HG03066 (cell line): ENCODE measurements around the gene UPB1.

Experiments used
- ATAC-seq: cut with Tn5 transposase; IDR thresholded peaks from one replicate; pipeline ENCODE4 v1.9.1; 2021; ENCODE audit warnings: low read depth; ENCODE audit not compliant: unreplicated experiment

Gene UPB1

DNA sequence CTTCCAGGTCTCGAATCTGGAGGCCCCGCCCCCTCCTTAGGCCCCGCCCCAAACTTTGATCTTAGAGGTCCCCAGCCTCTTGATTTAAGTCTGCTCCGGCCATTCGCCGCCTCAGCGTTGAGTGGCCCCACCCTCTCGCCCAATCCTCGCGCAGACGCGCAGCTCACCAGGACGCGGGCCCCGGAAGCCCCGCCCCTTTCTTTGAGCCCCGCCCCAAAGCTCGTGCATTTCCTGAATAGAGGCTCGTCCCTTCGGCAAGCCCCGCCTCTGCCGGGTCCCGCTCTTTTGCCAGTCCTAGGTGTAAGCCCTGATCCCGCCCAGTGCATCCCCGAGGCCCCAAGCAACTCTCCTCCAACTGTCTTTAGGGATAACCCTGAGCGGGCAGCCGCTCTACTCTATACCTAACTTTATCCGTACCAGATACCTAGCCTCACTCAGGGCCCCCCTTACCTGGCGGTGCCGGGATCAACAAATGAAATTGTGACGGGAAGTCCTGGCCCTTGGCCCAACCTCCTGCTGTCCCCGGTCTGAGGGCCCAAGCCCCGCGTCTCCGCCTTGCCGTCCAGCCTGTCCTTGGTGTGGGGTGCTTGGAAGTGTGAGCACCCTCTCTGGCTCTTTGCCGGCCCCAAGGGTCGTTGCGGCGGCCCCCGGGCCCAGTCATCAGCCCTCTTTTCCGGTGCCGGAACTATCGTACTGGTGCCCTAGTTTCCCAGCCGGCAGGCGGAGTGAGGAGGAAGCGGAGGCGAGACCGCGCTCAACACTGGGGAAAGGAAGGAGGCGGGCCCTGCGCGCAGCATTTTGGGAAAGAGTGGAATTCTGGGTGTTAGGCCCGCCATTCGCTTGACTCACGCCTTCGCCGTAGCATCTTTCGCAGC lies 60.3 kb downstream of the UPB1 start, which contains the start of gene SNRPD3:
Gene SNRPD3, plus strand, starts transcription at position 835 of the 875 bp plus-strand sequence. CDS start 1,676 bp downstream, outside the sequence.
- ATAC-seq, result peak; percentile 69

DNA sequence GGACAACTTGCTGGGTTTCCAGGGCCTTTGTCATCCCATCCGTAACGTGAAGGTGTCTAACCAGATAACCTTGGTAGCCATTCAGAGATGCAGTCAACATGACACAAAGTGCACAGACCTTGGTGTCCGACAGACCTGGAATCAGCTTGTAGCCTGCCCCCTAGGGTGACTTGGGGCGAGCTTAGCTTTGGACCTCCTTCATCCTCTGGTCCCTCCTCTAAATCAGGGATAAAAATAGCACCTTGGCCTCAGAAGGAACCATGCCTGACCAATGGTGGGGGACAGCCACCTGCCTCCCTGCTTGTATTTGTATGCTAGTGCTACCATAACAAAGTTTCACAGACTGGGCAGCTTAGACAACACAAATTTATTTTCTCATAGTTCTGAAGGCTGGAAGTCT lies 64.3 kb downstream of the UPB1 start:
- ATAC-seq, result no peak

DNA sequence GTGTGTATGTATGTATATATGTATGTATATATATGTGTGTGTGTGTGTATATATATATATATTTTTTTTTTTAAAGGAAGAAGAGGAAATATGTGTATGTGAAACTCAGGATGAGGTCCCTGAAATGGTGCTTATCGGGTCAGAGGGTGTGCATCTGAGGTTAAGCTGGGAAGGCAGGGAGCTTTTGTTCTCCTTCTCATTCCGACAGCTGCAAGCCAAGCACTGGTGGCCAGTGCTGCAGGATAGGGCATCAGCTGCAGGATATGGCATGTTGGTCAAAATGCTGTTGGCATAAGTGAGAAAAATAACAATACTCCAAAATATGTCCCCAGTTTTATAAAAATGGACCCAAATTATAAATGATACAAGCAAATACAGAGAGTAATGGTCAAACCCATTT lies 68.1 kb downstream of the UPB1 start:
- no peak for ATAC-seq

DNA sequence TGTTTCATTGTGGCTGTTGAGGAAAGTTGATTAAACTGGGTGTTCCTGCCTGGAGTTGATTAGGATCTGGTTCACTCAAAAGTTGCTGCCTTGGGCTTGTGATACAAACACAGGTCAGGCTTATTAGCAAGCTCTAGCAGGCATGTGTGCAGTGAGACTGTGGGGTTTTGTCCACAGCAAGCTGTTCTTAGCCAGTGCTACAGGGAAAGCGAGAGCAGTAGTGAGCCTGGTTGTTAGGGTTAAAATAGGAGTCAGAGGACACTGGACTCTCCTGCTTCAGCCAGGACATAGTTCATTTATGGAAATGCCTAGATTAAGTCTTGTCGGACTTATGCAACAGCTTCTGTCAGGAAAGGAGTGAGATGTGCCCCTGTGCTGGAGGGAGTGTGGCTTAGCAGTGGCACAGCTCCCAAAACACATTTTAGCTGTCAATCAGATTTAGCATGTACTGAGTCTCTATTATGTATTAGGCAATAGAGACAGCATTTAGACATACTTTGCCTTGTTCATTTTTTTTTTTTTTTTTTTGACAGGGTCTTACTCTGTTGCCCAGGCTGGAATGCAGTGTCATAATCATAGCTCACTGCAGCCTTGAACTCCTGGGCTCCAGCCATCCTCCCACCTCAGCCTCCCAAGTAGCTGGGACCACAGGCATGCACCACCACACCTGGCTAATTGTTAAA lies 69.4 kb downstream of the UPB1 start:
- ATAC-seq, result no peak

DNA sequence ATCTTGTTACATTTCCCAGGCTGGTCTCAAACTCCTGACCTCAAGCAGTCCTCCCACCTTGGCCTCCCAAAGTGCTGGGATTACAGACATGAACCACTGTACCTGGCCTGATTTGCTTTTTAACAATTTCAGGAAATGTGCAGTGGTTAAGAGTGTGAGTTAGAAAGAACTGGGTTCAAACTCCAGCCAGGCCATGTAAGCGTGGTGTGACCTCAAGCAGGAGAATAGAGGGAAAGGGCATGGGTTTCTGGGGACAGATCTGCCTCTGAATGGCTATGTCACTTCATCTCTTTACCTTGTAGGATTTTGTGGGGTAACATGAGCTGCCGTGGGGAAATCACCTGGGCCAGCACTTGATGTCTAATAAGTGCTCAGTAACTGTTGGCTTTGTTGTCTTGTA lies 69.9 kb downstream of the UPB1 start:
- ATAC-seq, result no peak

DNA sequence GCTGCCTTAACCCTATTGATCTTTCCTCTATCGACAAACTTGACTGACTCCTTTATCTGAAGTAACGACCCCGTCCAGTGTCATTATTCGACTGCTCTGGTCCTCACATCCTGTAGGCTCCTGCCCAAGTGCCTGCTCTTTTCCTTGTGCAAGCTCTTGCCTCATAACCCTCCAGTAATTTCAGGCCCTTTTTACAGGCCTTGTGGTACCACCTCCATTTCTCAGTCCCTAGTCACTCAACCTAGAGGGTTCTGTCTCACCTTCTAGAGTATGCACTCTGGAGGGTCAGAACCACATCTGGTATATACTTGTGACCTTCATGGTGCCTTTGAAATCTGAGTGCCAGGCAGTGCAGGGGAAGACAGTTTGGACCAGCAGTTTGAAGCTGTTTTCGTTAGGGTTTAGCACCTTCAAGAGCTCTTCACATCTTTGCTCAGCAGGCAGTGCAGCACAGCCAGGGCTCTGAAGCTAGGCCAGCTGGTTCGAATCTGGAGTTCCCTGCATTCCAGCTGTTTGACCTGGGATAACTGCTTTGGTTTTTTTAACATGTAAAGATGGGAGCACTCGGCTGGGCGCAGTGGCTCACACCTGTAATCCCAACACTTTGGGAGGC lies 71.9 kb downstream of the UPB1 start:
- no peak for ATAC-seq

DNA sequence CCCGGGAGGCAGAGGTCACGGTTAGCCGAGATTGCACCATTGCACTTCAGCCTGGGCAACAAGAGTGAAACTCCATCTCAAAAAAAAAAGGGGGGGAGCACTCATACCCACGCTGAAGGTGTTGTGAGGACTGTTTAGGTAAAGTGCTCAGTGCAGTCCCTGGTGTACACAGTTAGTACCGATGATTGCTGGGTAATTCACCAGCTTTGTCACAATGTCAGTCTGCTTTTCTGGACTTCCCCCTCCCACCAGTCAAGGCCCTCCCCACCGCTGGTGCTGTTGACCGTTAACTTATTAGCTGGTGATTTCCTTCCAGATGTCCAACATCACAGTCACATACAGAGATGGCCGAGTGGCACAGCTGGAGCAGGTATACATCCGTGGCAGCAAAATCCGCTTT lies 72.5 kb downstream of the UPB1 start:
- ATAC-seq, result no peak

DNA sequence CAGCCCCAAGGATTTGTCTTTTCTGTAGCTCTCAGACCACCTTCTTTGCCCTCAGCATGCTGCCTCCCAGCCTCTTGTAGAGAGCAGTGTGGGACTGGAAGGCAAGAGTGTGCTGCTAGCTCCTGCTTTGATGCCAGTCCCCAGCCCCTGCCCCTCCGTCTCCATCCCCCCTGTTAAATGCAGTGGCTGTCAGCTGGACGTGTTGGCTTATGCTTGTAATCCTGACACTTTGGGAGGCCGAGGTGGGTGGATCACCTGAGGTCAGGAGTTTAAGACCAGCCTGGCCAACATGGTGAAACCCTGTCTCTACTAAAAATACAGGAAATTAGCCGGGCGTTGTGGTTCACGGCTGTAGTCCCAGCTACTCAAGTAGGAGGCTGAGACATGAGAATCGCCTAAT lies 76.1 kb downstream of the UPB1 start:
- ATAC-seq, result no peak

DNA sequence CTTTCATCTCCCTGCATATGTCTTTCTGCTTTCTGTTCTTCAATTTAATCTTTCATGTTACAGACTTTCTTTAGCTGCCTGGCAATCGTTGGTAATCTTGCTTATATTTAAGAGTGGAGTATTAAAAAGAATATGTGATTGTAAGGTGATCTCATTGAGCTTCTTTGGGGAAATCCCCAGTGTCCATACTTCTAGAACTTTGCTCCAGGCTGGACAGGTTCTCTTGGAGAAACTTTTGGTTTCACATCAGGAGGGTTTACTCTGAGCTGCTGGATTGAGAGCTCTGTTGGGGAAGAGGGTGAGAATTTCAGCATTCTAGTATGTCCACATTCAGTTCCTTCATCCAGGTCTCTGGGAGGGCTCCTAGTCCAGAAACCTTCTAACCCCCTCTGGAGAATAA lies 81.6 kb downstream of the UPB1 start:
- ATAC-seq, result no peak
